ENCODE measurements around the gene LIMD2.

LIMD2 gene

GRCh38 chr17:63675607-63676546 lies 24.0 kb downstream of the LIMD2 start:
- no peak for TF ChIP-seq CTCF (IDR thresholded peaks at IDR 0.05)

GRCh38 chr17:63675231-63675606 lies 24.7 kb downstream of the LIMD2 start:
- no peak for TF ChIP-seq CTCF (IDR thresholded peaks at IDR 0.05)

- no peak for TF ChIP-seq CTCF (IDR thresholded peaks at IDR 0.05)
Observed at GRCh38 chr17:63672856-63673255, 27.1 kb downstream of the LIMD2 start.

GRCh38 chr17:63665527-63666214 lies 34.3 kb downstream of the LIMD2 start:
- no peak for TF ChIP-seq CTCF (IDR thresholded peaks at IDR 0.05)

GRCh38 chr17:63659850-63660249 lies 40.1 kb downstream of the LIMD2 start:
- TF ChIP-seq CTCF (IDR thresholded peaks at IDR 0.05) = no peak

- TF ChIP-seq CTCF (IDR thresholded peaks at IDR 0.05) = no peak
Observed at GRCh38 chr17:63658366-63658765, 41.6 kb downstream of the LIMD2 start.

- no peak for TF ChIP-seq CTCF (IDR thresholded peaks at IDR 0.05)
Observed at GRCh38 chr17:63657786-63658185, 42.1 kb downstream of the LIMD2 start.
